ENCODE data around the gene CPHXL2.

Gene CPHXL2

GRCh38 chr16:75640598-75640997, 36.2 kb downstream of the CPHXL2 start:
- DNase-seq, result no peak

GRCh38 chr16:75635036-75635435, 41.8 kb downstream of the CPHXL2 start:
- DNase-seq, result no peak

- no peak for DNase-seq
Measured at GRCh38 chr16:75632857-75633256, 44.0 kb downstream of the CPHXL2 start.

DNA sequence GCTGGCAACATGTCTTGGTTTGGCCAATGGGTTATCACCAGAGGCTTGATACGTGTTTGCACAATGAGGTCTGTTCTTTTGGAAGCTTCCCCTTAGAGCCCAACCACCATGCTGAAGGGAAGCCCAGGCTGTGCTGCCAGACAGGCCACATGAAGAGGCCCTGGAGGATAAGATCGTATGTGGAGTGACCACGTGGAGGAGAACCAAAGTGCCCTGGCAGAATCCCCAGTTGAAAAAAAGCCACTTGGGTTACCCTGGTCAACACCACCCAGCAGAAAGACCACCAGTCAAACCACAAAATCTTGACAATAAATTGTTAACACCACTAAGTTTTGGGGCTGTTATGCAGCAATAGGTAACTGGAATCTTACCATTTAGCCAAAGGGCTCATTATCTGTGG, 46.8 kb downstream of the CPHXL2 start:
- DNase-seq, result no peak

- DNase-seq, result no peak
Measured at GRCh38 chr16:75629132-75629531, 47.7 kb downstream of the CPHXL2 start.

DNA sequence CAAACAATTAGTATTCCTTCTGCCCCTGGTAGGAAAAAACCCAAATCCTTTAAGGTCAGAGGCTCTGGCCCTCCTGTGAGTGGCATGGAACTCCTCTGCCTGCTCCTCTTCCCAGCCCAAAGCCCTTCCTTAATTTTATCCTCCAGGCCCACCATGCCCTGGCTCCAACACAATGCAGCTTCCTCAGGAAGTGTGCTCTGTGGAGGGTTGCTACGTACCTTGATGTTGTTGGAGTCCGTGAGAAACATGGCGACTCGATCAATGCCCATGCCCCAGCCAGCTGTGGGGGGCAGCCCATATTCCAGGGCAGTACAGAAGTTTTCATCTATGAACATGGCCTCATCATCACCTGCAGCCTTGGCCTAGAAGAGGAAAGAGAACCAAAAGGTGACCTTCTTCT, 48.5 kb downstream of the CPHXL2 start:
- DNase-seq, result no peak

GRCh38 chr16:75627851-75628250, 49.0 kb downstream of the CPHXL2 start:
- DNase-seq, result no peak

- DNase-seq, result no peak
Measured at GRCh38 chr16:75626806-75627205, 50.0 kb downstream of the CPHXL2 start.

- no peak for DNase-seq
Measured at GRCh38 chr16:75624921-75625334, 51.9 kb downstream of the CPHXL2 start.

GRCh38 chr16:75622761-75623605, 53.8 kb downstream of the CPHXL2 start, which contains the start of gene ADAT1:
Gene ADAT1 (minus strand): TSS chr16:75623281. CDS start chr16:75620799, 2,482 bp downstream.
- DNase-seq, result peak; percentile 98

GRCh38 chr16:75621170-75621477, 55.7 kb downstream of the CPHXL2 start:
- DNase-seq, result peak; percentile 40

- no peak for DNase-seq
Measured at GRCh38 chr16:75620326-75621169, 56.3 kb downstream of the CPHXL2 start.

DNA sequence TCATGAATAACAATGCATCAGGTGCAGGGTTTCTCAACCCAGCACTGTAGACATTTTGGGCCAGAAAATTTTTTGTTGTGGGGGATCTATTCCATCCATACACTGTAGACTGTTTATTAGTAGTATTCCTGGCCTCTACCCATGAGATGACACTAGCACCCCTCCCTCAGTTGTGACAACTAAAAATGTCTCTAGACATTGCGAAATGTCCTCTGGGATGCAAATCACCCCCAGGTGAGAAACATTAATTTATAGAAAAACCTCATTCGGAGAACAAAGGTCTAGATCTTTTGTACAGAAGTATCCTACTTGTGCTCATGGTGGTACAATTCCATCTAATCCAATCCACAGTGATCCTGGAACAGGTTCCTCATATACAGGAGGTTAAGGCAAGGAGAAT, 58.0 kb downstream of the CPHXL2 start:
- DNase-seq, result no peak

DNA sequence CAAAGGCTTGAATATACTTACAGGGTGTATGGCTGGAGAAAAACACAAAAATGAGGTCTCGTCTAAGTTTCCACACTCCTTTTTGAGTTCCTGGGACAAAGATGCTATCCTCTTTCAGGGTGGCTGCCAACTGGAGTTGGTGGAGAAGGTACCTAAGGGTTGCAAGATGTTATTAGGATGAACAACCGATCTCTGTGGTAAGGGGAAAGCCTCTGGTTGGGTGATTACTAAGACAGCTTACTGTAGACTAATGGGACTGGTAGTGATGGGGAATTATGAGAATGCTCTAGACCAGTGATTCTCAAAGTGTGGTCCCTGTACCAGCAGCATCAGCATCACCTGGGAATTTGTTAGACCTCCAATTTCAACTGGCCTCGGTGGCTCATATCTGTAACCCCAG, 59.7 kb downstream of the CPHXL2 start:
- no peak for DNase-seq

DNA sequence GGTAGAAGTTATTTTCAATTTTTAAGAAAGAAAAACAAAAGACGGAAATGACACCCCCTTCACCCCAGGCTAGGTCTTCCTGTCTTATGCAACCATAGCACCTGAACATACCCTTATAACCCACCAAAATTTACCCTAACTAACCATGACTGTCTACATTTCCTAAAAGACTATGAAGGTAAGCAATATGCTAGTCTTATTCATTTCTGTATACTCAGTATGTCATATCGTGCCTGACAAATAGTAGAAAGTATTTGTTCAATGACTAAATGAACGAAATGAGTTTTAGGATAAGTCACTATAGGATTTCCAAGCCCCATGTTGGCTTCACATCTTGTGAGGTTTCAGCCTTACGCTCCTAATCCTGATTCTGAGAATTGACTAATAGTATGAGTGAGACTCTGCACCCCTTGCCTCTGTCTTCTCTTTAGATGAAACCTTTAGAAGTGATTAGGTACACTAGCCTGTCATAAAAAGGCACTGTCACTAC, 60.2 kb downstream of the CPHXL2 start:
- no peak for DNase-seq

DNA sequence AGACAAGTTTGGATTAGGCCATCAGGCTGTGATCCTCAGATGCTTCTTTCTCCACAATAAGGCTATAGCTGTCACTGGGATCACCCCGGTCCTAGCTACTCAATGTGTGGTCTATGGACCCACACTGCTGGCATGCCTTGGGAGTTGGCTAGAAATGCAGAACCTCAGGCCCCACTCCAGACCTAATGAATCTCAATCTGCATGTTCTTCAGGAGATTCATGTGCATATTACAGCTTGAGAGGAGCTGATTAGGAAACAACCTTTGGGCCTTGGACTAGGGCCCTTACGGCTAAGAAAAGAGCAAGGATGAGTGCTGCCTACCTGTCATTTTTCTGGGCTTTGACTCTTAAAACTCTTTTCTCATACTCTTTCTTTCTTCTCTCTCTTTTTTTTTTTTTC, 61.2 kb downstream of the CPHXL2 start:
- DNase-seq, result no peak

GRCh38 chr16:75614066-75614897, 62.5 kb downstream of the CPHXL2 start:
- DNase-seq, result no peak
